Epithelial cell of proximal tubule (primary cell): ENCODE measurements around the gene PTPRC. TPM values are rescaled to one million over a fixed set of nuclear protein-coding genes. Genes with fewer than 3 reads are reported as not detected.

Experiments used
- DNase-seq: peaks from one replicate; pipeline ENCODE4 v3.0.0-alpha.2; 2011; ENCODE audit warnings: low read depth
- H3K4me3 ChIP-seq: 2 replicates; pipeline ENCODE4 v1.5.1; 2011; ENCODE audit warnings: low read depth, mild to moderate bottlenecking, low read length
- CTCF ChIP-seq: conservative IDR thresholded peaks from 2 replicates; pipeline ENCODE4 v1.5.1; 2012; ENCODE audit warnings: low read depth, mild to moderate bottlenecking, low read length
- total RNA-seq: library from RNA; depleted of rRNA; stranded (reverse); fragments of >200 nt; gene quantifications from 2 replicates; pipeline ENCODE4 v1.2.3, GENCODE V29; 2015

The PTPRC gene
- total RNA-seq, 1 donor from 2014 or later = not detected

GRCh38 chr1:198726455-198726854 lies 87.6 kb downstream of the PTPRC start:
- TF ChIP-seq CTCF = no peak
- H3K4me3 ChIP-seq = no peak overlapping the region
- DNase-seq = no peak

- TF ChIP-seq CTCF = no peak
- H3K4me3 ChIP-seq = no peak overlapping the region
- DNase-seq = no peak
Measured at GRCh38 chr1:198729195-198729863, 90.5 kb downstream of the PTPRC start.

GRCh38 chr1:198730952-198731351 lies 92.1 kb downstream of the PTPRC start:
- no peak overlapping the region for H3K4me3 ChIP-seq
- DNase-seq = no peak
- TF ChIP-seq CTCF = no peak

GRCh38 chr1:198734323-198735008 lies 95.6 kb downstream of the PTPRC start:
- TF ChIP-seq CTCF = no peak
- DNase-seq = no peak
- no peak overlapping the region for H3K4me3 ChIP-seq

- no peak for TF ChIP-seq CTCF
- H3K4me3 ChIP-seq = no peak overlapping the region
- no peak for DNase-seq
Measured at GRCh38 chr1:198741744-198742143, 102.9 kb downstream of the PTPRC start.

DNA sequence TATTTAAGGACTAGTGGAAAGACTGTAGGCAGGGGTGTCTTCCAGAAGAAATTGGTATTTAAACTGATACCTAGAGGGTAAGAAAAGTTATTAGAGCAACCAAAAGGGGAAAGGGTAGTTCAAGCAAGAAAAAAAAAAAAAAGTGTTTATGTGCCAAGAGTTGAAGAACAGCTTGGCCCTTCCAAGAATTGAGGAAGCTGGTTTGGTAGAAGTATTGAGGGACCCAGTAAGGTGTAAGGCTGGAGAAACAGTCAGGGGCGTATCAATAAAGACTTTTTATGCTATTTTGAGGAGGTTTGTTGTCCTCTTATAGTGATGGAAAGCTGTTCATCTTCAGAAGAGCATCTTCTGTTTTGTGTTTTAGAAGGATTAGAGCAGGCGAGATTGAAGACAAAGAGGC lies 108.3 kb downstream of the PTPRC start:
- no peak overlapping the region for H3K4me3 ChIP-seq
- no peak for TF ChIP-seq CTCF
- DNase-seq = no peak

GRCh38 chr1:198749279-198749678 lies 110.4 kb downstream of the PTPRC start:
- no peak for DNase-seq
- no peak for TF ChIP-seq CTCF
- no peak overlapping the region for H3K4me3 ChIP-seq
